Measurements from ENCODE around the gene SNX10.

SNX10 gene

GRCh38 chr7:26370011-26370410 is 78.3 kb downstream of the SNX10 start:
- DNase-seq: peak in 1 of 2 donors; percentile 12

GRCh38 chr7:26372249-26372648 is 80.6 kb downstream of the SNX10 start:
- DNase-seq: no peak

GRCh38 chr7:26372704-26373103 is 81.0 kb downstream of the SNX10 start:
- no peak for DNase-seq

- no peak for DNase-seq
Observed at GRCh38 chr7:26374647-26375373, 83.1 kb downstream of the SNX10 start.

GRCh38 chr7:26375726-26376174 is 84.1 kb downstream of the SNX10 start:
- no peak for DNase-seq

GRCh38 chr7:26376175-26376917 is 84.7 kb downstream of the SNX10 start:
- DNase-seq: no peak

- DNase-seq: no peak
Observed at GRCh38 chr7:26378016-26378415, 86.4 kb downstream of the SNX10 start.

- DNase-seq: no peak
Observed at GRCh38 chr7:26379711-26380110, 88.0 kb downstream of the SNX10 start.

GRCh38 chr7:26381476-26382353 is 90.1 kb downstream of the SNX10 start:
- no peak for DNase-seq

GRCh38 chr7:26385240-26385639 is 93.6 kb downstream of the SNX10 start:
- no peak for DNase-seq

GRCh38 chr7:26387731-26388130 is 96.1 kb downstream of the SNX10 start:
- DNase-seq: no peak

GRCh38 chr7:26388256-26388655 is 96.6 kb downstream of the SNX10 start:
- no peak for DNase-seq

GRCh38 chr7:26390016-26390415 is 98.4 kb downstream of the SNX10 start:
- DNase-seq: no peak

- DNase-seq: no peak
Observed at GRCh38 chr7:26393818-26394217, 102.2 kb downstream of the SNX10 start.

- DNase-seq: no peak
Observed at GRCh38 chr7:26397332-26397731, 105.7 kb downstream of the SNX10 start.

GRCh38 chr7:26397796-26398426 is 106.2 kb downstream of the SNX10 start:
- DNase-seq: peak in 1 of 2 donors; percentile 43

- DNase-seq: no peak
Observed at GRCh38 chr7:26398427-26398755, 106.7 kb downstream of the SNX10 start.

- peak in 1 of 2 donors; percentile 45 for DNase-seq
Observed at GRCh38 chr7:26398756-26399509, 107.3 kb downstream of the SNX10 start.

- DNase-seq: no peak
Observed at GRCh38 chr7:26399736-26400135, 108.1 kb downstream of the SNX10 start.

GRCh38 chr7:26403640-26404039 is 112.0 kb downstream of the SNX10 start:
- DNase-seq: no peak

- no peak for DNase-seq
Observed at GRCh38 chr7:26404189-26404996, 112.7 kb downstream of the SNX10 start.
